GM21381 (cell line): ENCODE measurements around the gene HOXC13.

ENCODE experiments used
- ATAC-seq: cut with Tn5 transposase; IDR thresholded peaks from one replicate; pipeline ENCODE4 v1.9.1; 2021; ENCODE audit warnings: mild to moderate bottlenecking, moderate library complexity; ENCODE audit not compliant: unreplicated experiment

Gene HOXC13

DNA sequence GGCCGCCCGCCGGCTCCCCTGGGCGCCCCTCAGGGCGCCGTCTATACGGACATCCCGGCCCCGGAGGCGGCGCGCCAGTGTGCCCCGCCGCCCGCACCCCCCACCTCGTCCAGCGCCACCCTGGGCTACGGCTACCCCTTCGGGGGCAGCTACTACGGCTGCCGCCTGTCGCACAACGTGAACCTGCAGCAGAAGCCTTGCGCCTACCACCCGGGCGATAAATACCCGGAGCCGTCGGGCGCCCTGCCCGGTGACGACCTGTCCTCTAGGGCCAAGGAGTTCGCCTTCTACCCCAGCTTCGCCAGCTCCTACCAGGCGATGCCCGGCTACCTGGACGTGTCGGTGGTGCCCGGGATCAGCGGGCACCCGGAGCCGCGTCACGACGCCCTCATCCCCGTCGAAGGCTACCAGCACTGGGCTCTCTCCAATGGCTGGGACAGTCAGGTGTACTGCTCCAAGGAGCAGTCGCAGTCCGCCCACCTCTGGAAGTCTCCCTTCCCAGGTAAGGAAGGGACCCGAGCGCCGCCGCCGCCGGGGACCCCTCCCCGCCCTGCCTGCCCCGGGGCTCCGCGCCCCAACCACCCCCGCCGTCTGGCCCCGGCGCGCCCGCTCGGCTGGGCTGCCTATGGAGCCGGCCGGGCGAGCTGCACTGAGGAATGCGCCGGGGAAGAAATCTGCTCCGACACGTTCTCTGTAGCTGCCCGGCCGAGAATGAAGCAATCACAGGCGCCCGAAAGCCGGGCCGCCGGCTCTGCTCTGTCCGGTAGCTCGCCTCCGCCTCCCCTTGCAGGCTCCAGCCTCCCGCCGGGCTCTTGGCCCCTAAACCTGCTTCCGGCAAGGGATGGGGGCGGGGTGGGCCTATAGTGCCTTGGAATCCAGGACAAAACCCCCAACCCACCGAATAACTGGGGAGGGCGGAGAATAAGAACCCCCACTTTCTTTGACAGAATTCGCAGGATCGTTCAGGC lies 794 bp downstream of the HOXC13 start:
- no peak for ATAC-seq

DNA sequence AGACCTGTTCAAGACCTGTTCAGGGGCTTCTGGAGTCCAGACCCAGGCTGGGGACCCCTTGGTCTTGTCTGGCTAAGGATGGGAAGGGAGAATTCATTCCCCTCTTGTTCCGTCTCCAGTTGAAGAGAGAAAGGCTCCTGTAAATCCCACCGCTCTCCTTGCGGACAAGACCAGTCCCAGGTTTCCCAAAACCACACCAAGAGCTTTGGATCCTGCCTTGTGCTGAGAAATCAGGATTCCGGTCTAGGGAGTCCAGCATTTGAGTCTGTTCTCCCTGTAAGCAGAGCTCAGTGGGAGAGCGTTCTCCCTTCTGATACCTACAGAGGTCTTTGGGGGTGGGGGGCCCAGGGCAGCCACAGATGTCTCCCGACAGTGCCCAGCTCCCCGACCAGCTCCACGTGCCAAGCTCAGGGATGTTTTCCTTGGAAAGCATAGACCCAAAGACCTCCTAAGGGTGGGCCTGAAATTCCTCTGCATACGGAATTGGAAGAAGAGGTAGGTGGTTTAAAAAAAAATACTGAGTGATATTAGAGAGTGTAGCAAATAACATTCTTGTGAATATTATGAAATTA lies 1.9 kb downstream of the HOXC13 start:
- no peak for ATAC-seq

DNA sequence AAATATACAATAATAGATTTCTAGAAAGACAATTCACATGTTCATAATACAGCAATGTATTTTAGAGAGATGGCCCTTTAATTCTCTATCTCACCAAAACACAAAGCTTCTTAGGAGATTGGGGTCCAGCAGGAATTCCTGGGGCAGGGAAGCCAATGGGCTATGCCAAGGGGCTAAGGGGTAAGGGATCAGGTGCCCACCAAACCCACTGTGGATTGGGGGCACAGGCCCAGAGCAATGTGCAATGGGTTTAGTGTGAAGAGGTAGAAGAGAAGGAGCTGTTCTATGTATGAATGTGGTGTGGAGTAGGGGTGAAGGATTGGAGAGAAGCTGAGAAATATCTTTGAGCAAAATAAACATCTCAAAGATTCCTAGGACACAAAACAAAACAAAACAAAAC lies 2.6 kb downstream of the HOXC13 start:
- ATAC-seq: no peak

DNA sequence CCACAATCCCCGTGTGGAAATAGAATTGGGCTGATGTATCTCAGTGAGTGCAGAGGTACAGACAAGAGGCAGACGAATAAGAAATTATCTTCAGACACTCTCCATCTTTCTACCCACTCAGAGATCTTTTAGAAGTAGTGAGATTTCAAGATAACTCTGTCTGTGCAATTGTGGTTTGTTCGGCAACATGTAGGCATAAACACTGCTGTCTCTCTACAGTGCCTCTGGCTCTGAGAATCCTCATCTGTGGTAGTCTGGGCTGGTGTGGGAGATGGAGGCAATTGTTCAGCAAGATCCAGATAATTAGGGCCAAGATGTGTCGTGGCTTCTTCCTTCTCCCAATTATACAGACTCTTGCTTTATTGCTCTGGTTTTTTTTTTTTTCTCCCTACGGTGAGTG lies 3.1 kb downstream of the HOXC13 start:
- ATAC-seq: no peak

DNA sequence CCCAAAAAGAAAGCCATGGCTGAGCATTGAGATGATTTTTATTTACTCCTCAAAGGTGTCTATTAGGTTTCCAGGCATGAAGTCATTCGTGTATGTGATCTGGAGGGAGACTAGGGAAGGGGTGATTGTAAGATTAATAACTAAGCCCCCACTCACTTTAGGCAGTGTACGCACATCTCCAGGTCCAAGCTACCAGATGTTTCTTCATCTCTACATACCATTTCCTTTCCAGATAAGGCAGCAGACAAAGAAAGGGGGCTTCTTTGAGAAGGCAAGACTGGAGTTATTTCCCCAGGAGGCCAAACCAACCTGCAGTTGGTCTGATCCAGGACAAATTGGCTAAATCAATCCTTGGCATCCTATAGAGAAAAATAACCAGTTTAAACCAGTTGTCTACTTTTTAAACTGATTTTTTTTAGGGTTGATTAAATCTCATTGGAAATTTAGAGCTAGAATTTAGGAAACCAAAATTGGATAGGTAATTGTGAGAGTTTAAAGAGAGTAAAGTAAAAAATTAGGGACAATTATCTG lies 3.9 kb downstream of the HOXC13 start:
- ATAC-seq: no peak

DNA sequence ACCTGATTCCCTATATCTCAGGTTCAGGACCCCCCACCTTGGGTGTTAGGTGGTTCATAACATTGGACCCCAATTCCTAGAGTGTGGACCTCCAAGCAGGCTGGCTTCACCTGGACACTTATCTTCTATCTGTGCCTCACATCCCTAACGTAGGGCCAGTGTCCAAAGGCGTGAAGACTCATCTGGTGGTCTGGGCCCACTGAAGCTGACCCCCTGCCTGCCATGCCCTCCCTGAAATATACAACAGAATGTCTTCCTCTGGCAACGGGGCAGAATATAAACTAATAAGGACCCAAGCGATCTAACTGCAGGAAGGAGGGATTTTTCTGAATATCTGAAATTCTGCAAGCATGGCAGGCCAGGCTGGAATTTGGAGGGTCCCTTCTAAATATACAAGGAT lies 5.6 kb downstream of the HOXC13 start:
- no peak for ATAC-seq

DNA sequence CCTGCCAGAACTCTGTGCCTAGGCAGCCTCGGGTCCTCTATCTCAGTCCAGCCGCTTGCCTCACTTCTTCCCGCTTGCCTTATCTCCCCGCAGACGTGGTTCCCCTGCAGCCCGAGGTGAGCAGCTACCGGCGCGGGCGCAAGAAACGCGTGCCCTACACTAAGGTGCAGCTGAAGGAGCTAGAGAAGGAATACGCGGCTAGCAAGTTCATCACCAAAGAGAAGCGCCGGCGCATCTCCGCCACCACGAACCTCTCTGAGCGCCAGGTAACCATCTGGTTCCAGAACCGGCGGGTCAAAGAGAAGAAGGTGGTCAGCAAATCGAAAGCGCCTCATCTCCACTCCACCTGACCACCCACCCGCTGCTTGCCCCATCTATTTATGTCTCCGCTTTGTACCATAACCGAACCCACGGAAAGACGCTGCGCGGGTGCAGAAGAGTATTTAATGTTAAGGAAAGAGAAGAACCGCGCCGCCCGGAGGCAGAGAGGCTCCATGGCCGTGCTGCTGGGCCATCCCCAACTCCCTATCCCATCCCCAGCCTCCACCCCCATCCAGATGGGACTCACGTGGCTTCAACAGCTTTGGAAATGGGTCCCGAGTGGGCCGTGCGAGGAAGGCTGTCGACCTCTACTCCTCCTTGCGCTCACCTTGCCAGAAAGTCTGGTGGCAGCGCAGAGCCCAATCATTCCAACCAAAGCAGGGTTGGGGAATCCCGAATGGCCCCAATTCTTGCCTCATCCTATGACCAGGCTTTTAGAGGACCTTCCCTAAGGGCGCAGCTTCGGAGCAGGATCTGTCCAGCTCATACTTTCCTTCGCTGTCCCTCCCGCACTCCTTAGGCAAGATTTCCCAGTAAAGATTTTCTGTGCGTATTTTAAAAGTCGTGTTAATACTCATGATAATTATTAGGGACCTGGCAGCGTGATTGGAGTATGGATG lies 6.5 kb downstream of the HOXC13 start:
- no peak for ATAC-seq

DNA sequence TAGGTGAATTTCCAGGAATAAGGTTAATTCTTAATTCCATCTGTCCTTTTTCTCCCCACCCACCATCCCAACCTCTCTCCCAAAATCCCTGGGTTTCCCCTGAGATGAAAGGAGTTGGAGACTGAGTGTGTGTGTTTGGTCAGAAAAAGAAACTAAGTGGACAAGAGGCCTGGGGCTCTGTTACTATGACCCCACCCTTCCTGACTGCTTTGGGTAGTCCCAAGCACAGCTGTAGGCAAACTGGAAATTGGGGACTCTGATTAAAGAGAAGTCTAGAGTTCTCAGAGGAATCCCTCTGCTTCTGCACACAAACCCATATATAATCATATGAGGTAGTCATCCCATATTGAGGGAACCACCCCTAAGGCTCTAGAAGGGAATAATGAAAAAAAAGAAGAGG lies 9.1 kb downstream of the HOXC13 start:
- ATAC-seq: no peak

DNA sequence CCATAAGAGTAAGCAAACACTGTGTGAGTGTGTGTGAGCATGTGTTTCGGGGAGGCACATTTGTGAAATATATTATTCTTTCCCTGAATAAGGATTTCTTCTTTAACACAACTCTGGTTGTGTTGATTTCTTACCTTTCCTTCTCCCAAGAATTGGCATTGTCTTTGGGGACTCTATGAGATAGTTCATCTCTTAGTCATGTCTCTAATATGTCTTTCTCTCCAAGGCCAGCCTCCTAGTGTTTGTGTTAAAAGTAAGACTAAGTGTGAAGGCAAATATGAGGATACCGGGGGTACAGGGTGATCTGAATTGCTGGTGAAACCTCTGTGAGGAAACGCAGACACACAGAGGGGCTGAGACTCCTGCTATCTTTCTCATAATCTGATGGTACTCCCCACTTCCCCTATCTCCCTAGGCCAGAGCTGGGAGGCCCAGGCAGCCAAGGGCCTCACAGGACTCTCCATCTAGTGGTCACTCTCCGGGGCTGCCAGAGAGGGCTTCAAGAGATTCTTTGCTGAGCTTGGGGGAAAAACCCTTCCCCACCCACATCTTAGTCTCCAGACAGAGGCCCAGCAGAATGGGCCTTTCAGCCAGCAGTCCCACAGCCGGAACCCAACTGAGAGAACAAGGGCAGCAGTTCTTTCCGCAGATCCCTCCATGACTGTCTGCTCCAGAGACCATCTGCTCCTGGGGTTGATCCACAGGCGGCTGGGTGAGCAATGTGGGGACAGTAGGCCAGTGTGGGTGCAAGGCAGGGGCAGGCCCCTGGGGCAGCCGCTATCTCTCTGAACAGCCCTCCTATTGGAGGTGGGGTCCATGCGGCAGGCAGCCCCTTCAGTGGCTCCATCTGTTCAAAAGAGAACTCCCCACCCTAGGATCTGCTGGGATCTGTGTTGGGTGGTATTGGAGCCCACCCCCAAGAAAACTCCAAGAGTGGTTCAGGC lies 10.3 kb downstream of the HOXC13 start:
- ATAC-seq: no peak

DNA sequence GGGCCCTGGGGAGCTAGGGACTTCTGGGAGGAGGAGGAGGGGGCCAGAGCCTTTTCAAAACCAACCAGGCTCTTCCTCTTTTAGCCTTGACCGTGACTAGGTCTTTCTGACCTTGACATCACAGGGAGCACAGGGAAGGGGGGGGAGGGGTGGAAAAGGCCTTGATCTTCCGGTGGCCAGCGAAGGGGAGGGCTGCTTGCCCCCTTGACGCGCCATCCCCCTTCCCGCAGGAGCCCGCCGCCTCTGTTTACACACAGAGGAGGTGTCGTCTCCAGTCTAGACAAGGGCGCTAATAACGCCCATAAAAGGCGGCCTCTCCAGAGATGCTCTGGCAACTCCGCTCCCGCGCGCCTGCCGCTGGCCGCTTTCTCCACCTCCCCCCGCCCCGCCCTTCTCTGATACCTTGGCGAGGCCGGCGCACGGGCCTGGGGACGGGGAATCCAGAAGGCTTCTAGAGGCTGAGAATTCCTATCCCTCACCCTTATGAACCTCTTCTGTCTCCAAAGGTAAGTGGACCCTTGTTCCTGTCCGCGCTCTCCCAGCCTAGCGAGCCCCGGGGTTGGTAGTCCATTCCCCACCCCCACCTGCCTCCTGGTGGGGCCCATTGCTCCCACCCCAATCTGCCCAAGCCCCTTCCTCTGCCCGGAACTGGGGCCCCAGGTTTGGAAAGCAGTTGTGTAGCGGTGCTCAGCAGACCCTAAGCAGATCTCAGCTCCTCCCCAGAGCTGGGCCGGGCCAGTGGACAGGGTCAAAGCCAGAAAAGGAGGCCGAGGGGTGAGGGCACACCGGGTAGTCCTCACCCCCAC lies 11.2 kb downstream of the HOXC13 start:
- ATAC-seq: no peak

DNA sequence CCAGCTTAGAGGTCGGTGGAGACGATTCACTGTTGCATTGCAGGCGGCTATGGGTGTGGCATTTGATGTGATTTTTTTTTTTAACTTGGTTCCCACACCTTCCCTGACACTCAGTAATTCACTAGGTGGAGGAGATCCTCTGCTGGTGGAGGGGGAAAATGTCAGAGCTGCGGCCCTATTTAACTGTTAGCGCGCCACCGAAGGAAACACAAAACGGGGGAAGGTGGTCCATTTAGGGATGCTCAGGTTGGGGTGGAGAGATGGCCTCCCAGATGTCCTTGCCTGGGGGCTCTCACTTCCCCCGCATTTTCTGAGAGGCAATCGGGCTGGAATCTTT lies 11.8 kb downstream of the HOXC13 start:
- ATAC-seq: no peak

DNA sequence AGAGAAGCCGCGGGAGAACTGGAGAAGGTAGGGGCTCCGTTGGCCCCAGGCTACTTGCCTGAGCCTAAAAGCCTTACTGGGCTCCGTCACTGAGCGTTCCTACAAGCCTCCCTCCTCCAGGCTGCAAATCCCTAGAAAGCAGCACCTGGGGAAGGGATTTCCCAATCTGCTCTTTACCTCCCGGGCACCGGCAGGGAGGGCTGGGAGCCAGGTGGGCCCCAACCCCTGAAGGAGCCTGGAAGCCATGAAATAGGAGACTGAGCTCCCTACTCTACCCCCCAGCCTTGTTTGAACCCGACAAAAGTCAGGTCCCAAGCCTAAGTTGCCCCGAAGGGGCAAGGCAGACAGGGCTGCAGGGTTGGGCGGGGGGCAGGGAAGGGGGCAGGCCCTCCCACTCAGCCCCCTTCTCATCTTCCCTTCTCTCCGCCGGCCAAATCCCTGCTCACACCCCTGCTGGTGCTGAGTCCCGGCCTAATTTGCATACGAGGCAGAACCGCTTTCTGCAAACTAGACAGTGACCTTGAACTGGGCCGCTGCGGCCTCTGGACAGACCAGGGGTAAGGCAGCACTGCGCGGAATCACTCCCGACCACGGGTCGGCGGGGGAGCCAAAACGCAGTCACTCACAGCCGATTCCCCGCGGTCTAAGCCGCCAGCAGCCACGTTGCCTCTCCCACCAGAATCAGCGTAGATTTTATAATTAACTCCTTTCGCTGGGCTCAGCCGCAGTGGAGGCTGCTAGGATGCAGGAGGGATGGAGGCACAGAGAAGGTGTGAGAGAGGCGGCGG lies 12.4 kb downstream of the HOXC13 start:
- ATAC-seq: no peak

DNA sequence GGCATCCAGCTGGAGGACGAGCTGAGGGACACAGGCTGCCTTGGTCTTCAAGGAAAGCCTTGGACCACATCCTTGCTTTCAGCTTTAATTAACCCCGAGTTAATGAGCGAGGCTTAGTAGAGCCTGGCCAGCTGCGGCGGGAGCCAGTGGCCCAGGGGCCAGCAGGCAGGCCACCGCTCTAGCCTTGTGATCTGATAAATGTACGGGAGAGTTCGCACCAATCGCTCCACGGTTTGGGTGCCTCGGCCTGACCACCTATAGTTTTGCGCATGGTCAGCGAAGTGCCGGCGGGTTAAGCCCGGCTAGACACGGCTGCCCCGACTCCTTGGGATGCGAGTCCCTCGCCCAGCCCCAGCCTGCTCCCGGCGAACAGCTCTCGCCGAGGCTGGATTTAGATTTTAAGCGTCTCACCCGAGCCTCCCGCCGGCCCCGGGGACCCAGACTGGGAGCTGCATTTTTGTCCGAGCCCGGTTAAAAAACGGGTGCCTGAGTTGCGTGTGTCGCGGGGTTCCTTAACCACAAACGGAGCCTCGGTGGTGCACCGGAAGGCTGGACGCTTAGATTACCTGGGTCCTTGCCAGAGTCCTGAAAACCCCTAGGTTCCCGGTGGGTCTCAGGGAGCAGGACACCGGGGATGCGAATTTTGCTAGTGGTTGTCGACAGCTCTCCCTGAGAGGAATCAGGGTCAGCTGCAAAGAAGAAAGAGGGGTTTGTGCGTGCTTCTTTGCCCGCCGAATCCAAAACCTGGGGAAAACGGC lies 13.1 kb downstream of the HOXC13 start:
- no peak for ATAC-seq

DNA sequence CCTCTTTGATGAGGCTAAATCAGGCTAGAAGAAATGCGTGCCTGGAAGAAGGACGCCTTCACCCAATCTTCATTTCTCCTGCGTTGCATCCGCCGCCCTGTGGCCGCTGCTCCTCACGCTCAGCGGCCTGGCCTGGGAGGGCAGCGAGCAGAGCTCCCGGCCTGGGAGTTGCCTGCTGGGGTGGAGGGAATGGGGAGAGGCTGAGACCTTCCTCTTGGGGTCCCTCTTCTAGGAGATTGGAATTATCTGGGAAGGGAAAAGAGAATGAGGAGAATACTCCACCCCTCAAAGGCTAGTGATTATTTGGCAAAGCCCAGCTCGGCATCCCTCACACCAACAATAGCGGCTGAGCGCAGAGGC lies 13.7 kb downstream of the HOXC13 start:
- ATAC-seq: no peak

DNA sequence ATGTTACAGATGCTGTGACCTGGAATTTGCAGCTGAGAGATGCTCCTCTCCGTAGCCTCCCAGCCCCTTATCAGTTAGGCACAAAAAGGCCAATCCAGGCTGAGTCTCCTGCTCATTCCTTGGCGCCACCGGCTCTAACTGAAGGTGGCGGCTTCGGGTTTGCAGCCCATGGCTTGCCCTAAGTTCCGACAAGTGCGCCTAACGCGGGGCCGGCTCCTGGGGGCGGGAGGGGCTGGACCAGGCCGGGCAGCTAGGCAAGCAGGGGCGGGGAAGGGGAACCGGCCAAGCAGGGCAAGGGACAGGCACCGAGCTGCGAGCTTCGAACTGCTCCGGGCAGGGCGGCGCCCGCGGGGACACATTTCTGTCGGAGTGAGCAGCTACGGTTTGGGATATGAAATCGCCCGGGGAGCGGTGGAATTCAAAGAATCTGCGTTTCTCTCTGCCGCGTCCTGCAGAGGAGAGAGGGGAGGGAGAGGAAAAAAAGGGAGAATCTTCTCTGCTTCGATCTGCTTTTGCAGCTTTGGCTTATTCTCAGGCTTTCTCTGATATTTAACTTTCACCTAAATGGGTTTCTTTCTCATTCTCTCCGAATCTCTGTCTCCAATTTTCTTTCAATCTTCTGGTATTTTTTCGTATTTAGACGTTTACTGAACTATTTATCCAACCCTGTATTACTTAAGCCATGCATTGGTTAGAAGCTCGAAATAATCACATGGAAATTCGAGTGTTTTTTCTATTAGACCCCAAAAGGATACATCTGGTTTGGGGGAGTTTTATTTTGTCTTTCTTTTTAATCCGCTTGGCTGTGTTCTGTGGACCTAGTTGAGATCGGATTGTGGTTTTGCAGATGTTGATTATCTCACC lies 14.5 kb downstream of the HOXC13 start:
- ATAC-seq: no peak

DNA sequence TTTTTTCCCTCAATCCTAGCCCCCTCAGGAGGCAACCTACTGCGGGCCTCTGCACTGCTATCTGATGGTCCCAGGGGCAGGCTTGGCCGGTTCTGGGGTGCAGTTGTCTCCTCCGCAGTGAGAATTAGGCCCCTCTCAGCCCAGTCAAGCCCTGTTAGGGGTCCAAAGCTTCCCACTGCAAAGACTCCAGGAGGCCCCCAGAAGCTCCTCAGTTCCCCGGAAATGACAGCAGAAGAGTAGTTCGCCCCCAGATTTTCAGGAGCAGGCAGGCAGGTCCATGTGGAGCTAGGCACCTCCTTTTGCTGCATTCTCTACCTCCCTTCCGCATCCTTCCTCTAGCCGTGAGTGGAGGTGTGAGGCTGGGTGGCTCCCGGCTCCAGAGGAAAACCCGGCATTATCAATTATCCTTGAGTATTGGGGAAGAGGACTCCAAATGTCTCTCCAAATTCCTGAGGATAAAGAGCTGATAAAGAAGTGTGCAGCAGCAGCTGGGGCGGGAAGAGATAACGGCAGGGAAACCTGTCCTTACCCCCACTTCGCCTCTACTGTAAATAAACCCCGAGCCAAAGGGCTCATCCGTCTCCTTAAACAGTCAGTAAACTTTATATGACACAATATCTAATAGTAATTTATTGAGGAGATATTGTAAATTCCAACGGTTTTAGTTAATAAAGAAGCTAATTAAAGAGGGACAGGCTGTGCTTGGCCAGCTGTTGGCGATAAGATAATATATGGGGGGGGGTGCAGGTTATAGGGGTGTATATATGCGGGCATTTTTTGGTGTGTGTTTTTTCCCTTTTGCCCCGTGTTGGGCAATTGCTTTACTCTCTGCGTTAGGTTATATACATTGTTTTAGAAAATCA lies 15.4 kb downstream of the HOXC13 start:
- no peak for ATAC-seq
